Tibial nerve (tissue), 4 donors: ENCODE results near the gene ICA1L. TPM values are rescaled to one million over a fixed set of nuclear protein-coding genes. Genes with fewer than 3 reads are reported as not detected.
"Not testable (repeated sequence)": the region's sequence is repeated elsewhere in the genome, so short reads cannot be mapped to it uniquely, and the experiment has no call there.

ENCODE experiments used
- DNase-seq, 2 donors: peaks; one replicate each; pipeline ENCODE4 v3.0.0-alpha.2; 2019; ENCODE audit warnings: low spot score in 2 of 2
- H3K27ac ChIP-seq, 4 donors: fragments of 200-600 bp; sonication (generic) in 3 of 4; one replicate each; pipeline ENCODE4 v1.5.1; 2017 to 2019; ENCODE audit warnings: mild to moderate bottlenecking in 1 of 4
- H3K27me3 ChIP-seq, 2 donors: fragments of 200-600 bp; sonication (generic) in 1 of 2; one replicate each; pipeline versions ENCODE4 v1.5.1 to v1.6.0; 2017 to 2019
- H3K36me3 ChIP-seq, 3 donors: fragments of 200-600 bp; sonication (generic); one replicate each; pipeline ENCODE4 v1.5.1; 2018 to 2019
- H3K4me1 ChIP-seq, 4 donors: fragments of 200-600 bp; sonication (generic) in 3 of 4; one replicate each; pipeline ENCODE4 v1.5.1; 2017 to 2019
- H3K4me3 ChIP-seq, 4 donors: fragments of 200-600 bp; sonication (generic) in 3 of 4; one replicate each; pipeline ENCODE4 v1.5.1; 2017 to 2019; ENCODE audit warnings: mild to moderate bottlenecking in 1 of 4, moderate library complexity in 1 of 4
- H3K9me3 ChIP-seq, 4 donors: fragments of 200-600 bp; sonication (generic) in 3 of 4; one replicate each; pipeline ENCODE4 v1.5.1; 2017 to 2019
- EP300 ChIP-seq, 2 donors: sonication (generic); formaldehyde crosslinking; IDR thresholded peaks; one replicate each; pipeline ENCODE4 v1.6.1; 2017; ENCODE audit warnings: antibody characterized with exemption in 2 of 2, mild to moderate bottlenecking in 1 of 2
- POLR2A ChIP-seq, 2 donors: fragments of 450-650 bp; IDR thresholded peaks; one replicate each; pipeline ENCODE4 v1.6.1; 2017; ENCODE audit warnings: antibody characterized with exemption in 2 of 2, mild to moderate bottlenecking in 2 of 2, moderate library complexity in 2 of 2
- WGBS, 2 donors: methylation state at CpG; one replicate each; pipeline ENCODE4 v1.1.5; 2018; 5-methylcytosine and 5-hydroxymethylcytosine counted together
- total RNA-seq, 4 donors: library from RNA; depleted of rRNA; stranded (reverse); fragments of >200 nt; gene quantifications; one replicate each; pipeline ENCODE4 v1.1.0, GENCODE V29; 2016
- TF ChIP-seq, protein P1 (sequence below), 5 experiments: fragments of 200-600 bp in 3 of 5; fragments of 450-650 bp in 2 of 5; sonication (generic) in 3 of 5; IDR thresholded peaks; one replicate each; pipeline ENCODE4 v1.5.1; 2016 to 2019; ENCODE audit warnings: antibody characterized with exemption in 5 of 5, mild to moderate bottlenecking in 3 of 5, moderate library complexity in 2 of 5

The ICA1L gene
- total RNA-seq, 4 donors from 2014 or later = 12.3 to 70.2 (median 32.7) TPM

DNA sequence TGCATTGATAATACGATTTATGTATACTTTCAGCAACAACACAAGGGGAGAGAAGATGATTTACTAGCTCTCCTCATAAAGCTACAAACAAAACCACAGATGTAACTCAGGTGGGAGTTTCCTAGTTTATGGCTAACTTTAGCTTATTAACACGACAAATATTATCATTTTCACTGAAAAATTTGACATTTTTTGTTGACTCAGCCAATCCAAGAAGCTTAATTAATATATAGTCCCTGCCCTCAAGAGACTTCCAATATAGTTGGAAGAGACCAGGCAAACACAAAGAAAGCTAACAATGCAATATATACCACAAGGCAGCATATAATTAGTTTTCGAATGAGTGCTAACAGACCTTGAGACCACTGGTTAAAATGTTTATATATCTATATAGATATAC, 39.1 kb upstream of the ICA1L start:
- DNase-seq = no peak
- no peaks in the 10 kb centered on the region for H3K27me3 ChIP-seq
- peaks cover 0 to 33% (median 9%) of the 10 kb centered on the region in 4 donors for H3K4me1 ChIP-seq
- H3K36me3 ChIP-seq = peaks cover 0 to 9% (median 0%) of the 10 kb centered on the region in 3 donors
- no peaks in the 10 kb centered on the region for H3K9me3 ChIP-seq
- H3K4me3 ChIP-seq = peak overlapping the region; percentile 52 to 86 (median 72)
- WGBS, 2 donors = 23 to 25% methylated on average over 3 of the region's 3 CpGs
- H3K27ac ChIP-seq = no peak overlapping the region
- TF ChIP-seq, protein P1, sequence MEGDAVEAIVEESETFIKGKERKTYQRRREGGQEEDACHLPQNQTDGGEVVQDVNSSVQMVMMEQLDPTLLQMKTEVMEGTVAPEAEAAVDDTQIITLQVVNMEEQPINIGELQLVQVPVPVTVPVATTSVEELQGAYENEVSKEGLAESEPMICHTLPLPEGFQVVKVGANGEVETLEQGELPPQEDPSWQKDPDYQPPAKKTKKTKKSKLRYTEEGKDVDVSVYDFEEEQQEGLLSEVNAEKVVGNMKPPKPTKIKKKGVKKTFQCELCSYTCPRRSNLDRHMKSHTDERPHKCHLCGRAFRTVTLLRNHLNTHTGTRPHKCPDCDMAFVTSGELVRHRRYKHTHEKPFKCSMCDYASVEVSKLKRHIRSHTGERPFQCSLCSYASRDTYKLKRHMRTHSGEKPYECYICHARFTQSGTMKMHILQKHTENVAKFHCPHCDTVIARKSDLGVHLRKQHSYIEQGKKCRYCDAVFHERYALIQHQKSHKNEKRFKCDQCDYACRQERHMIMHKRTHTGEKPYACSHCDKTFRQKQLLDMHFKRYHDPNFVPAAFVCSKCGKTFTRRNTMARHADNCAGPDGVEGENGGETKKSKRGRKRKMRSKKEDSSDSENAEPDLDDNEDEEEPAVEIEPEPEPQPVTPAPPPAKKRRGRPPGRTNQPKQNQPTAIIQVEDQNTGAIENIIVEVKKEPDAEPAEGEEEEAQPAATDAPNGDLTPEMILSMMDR (IDR thresholded peaks at IDR 0.05) = no peak
- TF ChIP-seq POLR2A (IDR thresholded peaks at IDR 0.05) (no peak), EP300 (IDR thresholded peaks at IDR 0.05) (no peak)

DNA sequence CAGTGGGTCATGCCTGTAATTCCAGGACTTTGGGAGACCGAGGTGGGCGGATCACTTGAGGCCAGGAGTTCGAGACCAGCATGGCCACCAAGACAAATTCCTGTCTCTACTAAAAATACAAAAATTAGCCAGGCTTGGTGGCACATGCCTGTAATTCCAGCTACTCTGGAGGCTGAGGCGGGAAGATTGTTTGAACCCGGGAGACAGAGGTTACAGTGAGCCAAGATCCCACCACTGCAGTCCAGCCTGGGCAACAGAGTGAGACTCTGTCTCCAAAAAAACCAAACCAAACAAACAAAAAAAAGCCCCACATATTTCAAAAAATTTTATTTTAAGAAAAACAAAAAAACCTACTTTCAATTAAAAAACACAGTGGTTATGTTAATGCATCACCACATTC, 38.7 kb upstream of the ICA1L start:
- DNase-seq, H3K9me3 ChIP-seq, H3K27ac ChIP-seq, H3K27me3 ChIP-seq: not testable (repeated sequence)
- peaks cover 0 to 33% (median 9%) of the 10 kb centered on the region in 4 donors for H3K4me1 ChIP-seq
- peaks cover 0 to 14% (median 0%) of the 10 kb centered on the region in 3 donors for H3K36me3 ChIP-seq
- WGBS, 2 donors = 73 to 80% methylated on average over 5 of the region's 5 CpGs
- peak overlapping the region in 2 of 4 donors; percentile 81 to 86 for H3K4me3 ChIP-seq

DNA sequence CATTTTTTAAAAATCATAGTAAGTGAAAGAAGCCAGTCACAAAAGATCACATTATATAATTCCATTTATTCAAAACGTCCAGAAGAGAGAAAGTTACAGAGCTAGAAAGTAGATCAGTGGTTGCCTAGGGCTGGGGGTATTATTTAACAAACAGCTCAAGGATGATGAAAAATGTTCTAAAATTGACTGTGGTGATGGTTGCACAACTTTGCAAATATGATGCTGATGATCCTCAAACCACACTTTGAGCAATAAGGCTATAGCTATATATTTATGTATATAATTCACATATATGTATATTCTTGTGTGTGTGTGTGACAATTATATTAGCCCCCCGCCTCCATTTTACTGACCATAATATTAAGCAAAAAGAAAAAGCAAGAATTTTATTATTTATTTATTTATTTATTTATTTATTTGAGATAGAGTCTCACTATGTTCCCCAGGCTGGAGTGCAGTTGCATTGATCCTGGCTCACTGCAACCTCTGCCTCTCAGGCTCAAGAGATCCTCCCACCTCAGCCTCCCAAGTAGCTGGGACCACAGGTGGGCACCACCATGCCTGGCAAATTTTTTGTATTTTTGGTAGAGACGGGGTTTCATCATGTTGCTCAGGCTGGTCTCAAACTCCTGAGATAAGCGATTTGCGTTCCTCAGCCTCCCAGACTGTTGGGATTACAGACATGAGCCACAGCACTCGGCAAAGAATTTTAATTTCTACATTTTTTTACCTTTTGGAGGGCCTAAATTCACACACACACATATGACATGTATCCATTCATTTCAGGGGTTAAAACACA, 38.0 kb upstream of the ICA1L start:
- Histone ChIP-seq H3K4me3 (no peak overlapping the region), H3K36me3 (peaks cover 0 to 17% (median 0%) of the 10 kb centered on the region in 3 donors), H3K27ac (no peak overlapping the region), H3K4me1 (peaks cover 0 to 33% (median 9%) of the 10 kb centered on the region in 4 donors), H3K27me3 (no peaks in the 10 kb centered on the region), H3K9me3 (peaks cover 0 to 3% (median 0%) of the 10 kb centered on the region in 4 donors)
- WGBS, 2 donors = 86 to 87% methylated on average over 6 of the region's 6 CpGs
- DNase-seq = no peak
- no peak for TF ChIP-seq POLR2A (IDR thresholded peaks at IDR 0.05)
- no peak for TF ChIP-seq EP300 (IDR thresholded peaks at IDR 0.05)
- TF ChIP-seq, protein P1 (IDR thresholded peaks at IDR 0.05) = no peak

DNA sequence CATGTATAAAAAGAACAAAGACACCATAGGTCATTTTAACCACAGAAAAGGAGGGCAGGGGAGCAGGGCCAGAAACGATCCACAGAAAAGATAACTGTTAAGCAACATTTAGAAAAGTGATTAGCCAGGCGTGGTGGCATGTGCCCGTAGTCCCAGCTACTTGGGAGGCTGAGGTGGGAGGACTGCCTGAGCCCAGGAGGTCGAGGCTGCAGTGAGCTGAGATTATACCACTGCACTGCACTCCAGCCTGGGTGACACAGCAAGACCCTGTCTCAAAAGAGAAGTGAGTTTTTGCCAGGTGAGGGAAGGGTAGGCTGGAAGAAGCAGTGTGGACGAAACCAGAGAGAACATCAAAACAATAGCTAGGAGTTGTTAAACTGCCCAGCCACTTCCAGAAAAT, 36.6 kb upstream of the ICA1L start:
- Histone ChIP-seq H3K27ac (no peak overlapping the region), H3K4me1 (peaks cover 0 to 24% (median 9%) of the 10 kb centered on the region in 4 donors), H3K4me3 (no peak overlapping the region), H3K9me3 (peaks cover 0 to 4% (median 1%) of the 10 kb centered on the region in 4 donors), H3K36me3 (peaks cover 0 to 17% (median 0%) of the 10 kb centered on the region in 3 donors), H3K27me3 (no peaks in the 10 kb centered on the region)
- WGBS, 2 donors = 79 to 85% methylated on average over 5 of the region's 5 CpGs
- DNase-seq = no peak
- TF ChIP-seq, protein P1 (IDR thresholded peaks at IDR 0.05) = no peak
- TF ChIP-seq EP300 (IDR thresholded peaks at IDR 0.05) (no peak), POLR2A (IDR thresholded peaks at IDR 0.05) (no peak)

DNA sequence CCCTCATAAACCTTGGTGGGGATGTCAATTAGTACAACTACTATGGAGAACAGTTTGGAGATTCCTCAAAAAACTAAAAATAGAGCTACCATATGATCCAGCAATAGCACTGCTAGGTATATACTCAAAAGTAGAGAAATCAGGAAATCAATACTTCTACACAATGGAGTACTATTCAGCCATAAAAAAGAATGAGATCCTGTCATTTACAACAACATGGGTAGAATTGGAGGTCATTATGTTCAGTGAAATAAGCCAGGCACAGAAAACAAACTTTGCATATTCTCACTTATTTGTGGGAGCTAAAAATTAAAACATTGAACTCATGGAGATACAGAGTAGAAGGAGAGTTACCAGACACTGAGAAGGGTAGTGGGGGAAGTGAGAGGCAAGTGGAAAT, 33.9 kb upstream of the ICA1L start:
- peaks cover 0 to 17% (median 0%) of the 10 kb centered on the region in 3 donors for H3K36me3 ChIP-seq
- not testable (repeated sequence) for H3K27me3 ChIP-seq, H3K27ac ChIP-seq, DNase-seq, H3K4me3 ChIP-seq, H3K9me3 ChIP-seq
- H3K4me1 ChIP-seq = peaks cover 0 to 14% (median 5%) of the 10 kb centered on the region in 4 donors

DNA sequence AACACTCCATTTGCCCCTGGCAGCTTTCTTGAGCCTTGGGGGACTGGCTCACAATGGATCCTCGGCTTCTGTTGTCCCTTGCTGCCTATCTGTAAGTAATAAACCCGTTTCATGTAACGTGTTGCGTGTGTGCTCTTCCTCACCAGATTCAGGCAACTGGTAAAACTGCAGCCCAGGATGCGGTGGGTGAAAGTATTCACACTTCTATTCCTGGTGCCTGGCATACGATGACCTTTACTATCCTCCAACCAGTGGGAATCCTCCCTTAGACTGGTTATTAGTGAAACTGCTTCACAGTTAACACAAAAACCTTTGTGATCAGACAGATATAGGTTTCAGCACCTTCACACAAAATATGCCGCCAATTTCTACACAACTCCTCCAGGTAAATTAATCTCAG, 13.6 kb upstream of the ICA1L start:
- DNase-seq = no peak
- no peaks in the 10 kb centered on the region for H3K4me1 ChIP-seq
- WGBS, 2 donors = 93% methylated on average over 7 of the region's 7 CpGs
- H3K36me3 ChIP-seq = peaks cover 0 to 83% (median 5%) of the 10 kb centered on the region in 3 donors
- no peak overlapping the region for H3K27ac ChIP-seq
- H3K9me3 ChIP-seq = no peaks in the 10 kb centered on the region
- H3K4me3 ChIP-seq = no peak overlapping the region
- no peak for TF ChIP-seq POLR2A (IDR thresholded peaks at IDR 0.05)
- TF ChIP-seq, protein P1 (IDR thresholded peaks at IDR 0.05) = no peak
- TF ChIP-seq EP300 (IDR thresholded peaks at IDR 0.05) = no peak
- H3K27me3 ChIP-seq = no peaks in the 10 kb centered on the region
